HG03469 (cell line): ENCODE results near the gene OR10T2.
"Not testable (repeated sequence)": the region's sequence is repeated elsewhere in the genome, so short reads cannot be mapped to it uniquely, and the experiment has no call there.

Source experiments
- ATAC-seq: cut with Tn5 transposase; IDR thresholded peaks from one replicate; pipeline ENCODE4 v1.9.1; 2021; ENCODE audit warnings: mild to moderate bottlenecking, moderate library complexity, moderate number of reproducible peaks; ENCODE audit not compliant: unreplicated experiment

Gene OR10T2, protein sequence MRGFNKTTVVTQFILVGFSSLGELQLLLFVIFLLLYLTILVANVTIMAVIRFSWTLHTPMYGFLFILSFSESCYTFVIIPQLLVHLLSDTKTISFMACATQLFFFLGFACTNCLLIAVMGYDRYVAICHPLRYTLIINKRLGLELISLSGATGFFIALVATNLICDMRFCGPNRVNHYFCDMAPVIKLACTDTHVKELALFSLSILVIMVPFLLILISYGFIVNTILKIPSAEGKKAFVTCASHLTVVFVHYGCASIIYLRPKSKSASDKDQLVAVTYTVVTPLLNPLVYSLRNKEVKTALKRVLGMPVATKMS

DNA sequence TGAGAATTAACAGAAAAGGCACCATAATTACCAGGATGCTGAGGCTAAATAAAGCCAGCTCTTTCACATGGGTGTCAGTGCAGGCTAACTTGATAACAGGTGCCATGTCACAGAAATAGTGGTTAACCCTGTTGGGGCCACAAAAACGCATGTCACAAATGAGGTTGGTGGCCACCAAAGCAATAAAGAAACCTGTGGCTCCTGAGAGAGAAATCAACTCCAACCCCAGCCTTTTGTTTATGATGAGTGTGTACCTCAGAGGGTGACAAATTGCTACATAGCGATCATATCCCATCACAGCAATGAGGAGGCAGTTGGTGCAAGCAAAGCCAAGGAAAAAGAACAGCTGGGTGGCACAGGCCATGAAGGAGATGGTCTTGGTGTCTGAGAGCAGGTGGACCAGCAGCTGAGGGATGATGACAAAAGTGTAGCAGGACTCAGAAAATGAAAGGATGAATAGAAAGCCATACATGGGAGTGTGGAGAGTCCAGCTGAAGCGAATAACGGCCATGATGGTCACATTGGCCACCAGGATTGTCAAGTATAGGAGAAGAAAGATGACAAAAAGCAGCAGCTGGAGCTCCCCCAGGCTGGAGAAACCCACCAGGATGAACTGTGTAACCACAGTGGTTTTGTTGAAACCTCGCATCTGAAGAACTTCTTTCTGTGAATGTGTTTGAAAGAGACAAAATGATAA lies at the start of gene OR10T2:
OR10T2 (minus strand) TSS at position 649 of the 697 bp plus-strand sequence; CDS start at position 649, 0 bp downstream.
- ATAC-seq: no peak

- ATAC-seq: no peak
Measured at GRCh38 chr1:158445376-158445775, 46.1 kb upstream of the OR10T2 start.

DNA sequence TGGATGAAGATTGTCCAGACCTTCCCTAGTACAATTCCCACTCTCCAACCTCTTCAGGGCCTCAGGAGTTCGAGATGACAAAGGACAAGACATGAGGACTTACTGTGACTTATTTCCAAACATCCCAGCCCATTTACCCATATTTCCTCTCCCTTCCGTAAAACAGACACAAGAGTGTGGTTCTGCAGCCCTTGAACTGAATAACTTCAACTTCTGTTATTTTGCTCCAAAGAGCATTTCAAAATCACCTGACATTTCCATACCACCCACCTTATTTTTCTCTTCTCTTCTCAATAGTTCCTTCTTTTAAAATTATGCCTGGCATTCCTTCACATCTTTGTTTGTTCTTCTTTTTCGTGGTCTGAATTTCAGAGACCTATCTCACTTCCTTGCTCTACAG lies 35.5 kb upstream of the OR10T2 start:
- ATAC-seq: no peak

GRCh38 chr1:158430163-158430562 lies 30.9 kb upstream of the OR10T2 start:
- not testable (repeated sequence) for ATAC-seq

- no peak for ATAC-seq
Measured at GRCh38 chr1:158426137-158426536, 26.9 kb upstream of the OR10T2 start, which contains the start of gene OR10K2. TSS of gene OR10K2 (minus strand) at chr1:158426237. CDS start at chr1:158420866, 5,371 bp downstream.

DNA sequence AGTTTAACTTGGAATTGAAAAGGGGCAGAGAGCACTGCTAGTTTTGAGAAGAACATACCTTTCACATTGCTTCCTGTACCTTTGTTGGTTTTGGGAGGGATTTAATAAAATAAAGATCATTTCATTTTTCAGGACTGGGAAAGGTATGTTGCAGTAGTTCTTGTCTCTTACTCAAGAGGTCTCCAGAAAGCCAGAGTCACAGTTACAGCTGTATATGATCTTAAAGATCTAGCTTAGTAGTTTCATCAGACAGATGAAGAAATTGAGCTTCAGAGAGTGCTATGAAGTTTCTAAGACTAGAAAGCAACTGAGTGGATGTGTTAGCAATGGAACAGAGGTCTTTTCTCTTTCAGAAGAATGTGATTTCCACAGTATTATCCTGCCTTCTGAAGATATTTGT lies 25.8 kb upstream of the OR10T2 start:
- no peak for ATAC-seq

- no peak for ATAC-seq
Measured at GRCh38 chr1:158422212-158422611, 22.9 kb upstream of the OR10T2 start.

DNA sequence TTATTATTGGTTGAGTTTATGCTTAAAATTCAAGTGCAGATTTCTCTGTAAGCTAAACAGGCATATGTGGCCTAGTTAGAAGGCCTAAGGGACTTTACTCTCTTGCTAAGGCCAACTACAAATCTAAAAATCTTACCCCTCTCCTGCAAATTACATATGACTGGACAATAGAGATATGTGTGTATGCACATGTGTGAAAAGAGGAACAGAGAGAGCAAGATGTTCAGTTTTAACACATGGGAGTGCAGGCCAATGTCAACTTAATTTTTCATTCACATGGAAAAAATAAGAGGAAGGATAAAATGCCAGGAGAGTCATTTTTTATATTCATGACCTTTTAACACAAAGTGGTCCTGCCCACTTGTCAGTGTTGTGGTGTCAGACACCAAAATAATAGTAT lies 18.3 kb upstream of the OR10T2 start:
- no peak for ATAC-seq

GRCh38 chr1:158414651-158415345 lies 15.5 kb upstream of the OR10T2 start:
- no peak for ATAC-seq

DNA sequence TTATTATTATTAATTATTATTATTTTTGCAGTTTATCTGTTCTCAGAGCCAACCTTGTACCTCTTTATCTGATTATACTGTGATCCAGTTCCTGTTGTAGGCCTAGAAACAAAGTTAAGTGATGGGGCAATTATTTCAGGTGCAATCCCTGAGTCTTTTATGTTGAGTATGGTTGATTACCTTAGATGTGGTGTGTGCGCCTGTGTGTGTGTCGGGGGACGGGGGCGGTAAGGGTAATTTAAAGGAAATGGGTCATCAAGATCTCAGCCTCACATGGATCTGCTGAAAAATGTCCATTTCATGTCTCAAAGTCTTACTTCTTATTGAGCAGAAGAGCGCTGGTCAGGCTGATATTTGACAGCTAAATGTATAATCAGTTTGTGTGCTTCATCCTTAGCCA lies 7.8 kb upstream of the OR10T2 start:
- no peak for ATAC-seq

- ATAC-seq: no peak
Measured at GRCh38 chr1:158400871-158401270, 1.6 kb upstream of the OR10T2 start.

DNA sequence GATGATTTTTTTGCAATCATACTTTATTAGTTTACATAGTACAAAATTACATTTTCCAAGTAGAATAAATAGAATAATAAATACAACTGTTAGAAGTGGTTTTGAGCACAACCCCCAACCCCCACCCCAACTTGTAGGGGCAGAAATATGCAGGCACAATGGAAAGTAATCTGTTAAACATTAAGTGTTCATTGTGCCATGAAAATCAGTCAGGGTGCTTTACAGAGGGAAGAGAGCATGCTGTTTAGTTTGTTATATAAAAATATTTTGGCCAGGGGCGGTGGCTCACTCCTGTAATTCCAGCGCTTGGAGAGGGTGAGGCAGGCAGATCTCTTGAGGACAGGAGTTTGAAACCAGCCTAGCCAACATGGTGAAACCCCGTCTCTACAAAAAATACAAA lies 2.6 kb downstream of the OR10T2 start:
- no peak for ATAC-seq

- no peak for ATAC-seq
Measured at GRCh38 chr1:158393476-158393875, 5.8 kb downstream of the OR10T2 start.

DNA sequence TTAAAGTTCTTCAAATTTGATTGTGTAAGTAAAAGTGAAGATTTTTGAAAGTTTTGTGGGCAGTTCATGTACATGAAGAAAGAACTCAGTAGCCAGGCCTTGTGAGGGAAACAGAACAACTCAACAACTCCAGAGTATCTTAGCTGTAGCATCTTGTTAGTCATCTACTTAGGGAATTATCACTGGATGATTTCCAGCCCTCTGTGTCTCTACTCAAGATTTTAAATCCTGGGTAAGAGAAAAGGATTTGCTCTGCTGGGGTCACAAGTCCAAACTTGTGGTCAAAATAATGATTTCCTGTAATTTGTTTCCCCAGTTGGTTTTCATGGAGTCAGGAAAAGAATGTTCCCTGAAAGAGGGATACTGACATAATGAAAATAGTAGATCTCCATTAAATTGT lies 8.2 kb downstream of the OR10T2 start:
- ATAC-seq: no peak

DNA sequence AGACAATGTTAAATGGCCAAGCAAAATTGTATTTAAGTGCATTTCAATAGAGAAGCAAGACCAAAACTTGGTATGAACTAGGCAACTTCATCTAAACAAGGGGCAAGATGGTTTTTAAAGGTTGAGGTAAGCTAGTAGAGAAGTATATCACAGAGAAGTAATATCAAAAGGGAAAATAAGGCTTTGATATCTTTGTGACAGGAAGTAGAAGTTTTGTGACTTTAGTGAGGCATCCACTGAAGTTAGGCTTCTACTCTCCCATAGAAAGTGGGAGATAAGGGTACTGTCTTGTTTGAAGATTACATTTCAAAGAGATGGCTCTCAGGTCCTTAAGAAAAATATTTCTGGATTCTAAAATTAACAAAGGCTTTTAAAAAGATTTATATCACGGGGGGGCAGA lies 8.9 kb downstream of the OR10T2 start:
- ATAC-seq: no peak

- no peak for ATAC-seq
Measured at GRCh38 chr1:158374860-158375259, 24.4 kb downstream of the OR10T2 start.

DNA sequence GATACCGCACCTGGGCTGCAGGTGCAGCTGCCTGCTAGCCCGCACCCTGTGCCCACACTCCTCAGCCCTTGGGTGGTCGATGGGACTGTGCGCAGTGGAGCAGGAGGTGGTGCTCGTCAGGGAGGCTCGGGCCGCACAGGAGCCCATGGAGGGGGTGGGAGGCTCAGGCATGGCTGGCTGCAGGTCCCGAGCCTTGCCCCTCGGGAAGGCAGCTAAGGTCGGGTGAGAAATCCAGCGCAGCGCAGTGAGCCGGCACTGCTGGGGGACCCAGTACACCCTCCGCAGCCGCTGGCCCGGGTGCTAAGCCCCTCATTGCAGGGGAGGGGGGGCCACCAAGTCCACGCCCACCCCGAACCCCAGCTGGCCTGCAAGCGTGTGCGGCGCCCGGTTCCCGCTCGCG lies 25.2 kb downstream of the OR10T2 start:
- not testable (repeated sequence) for ATAC-seq

DNA sequence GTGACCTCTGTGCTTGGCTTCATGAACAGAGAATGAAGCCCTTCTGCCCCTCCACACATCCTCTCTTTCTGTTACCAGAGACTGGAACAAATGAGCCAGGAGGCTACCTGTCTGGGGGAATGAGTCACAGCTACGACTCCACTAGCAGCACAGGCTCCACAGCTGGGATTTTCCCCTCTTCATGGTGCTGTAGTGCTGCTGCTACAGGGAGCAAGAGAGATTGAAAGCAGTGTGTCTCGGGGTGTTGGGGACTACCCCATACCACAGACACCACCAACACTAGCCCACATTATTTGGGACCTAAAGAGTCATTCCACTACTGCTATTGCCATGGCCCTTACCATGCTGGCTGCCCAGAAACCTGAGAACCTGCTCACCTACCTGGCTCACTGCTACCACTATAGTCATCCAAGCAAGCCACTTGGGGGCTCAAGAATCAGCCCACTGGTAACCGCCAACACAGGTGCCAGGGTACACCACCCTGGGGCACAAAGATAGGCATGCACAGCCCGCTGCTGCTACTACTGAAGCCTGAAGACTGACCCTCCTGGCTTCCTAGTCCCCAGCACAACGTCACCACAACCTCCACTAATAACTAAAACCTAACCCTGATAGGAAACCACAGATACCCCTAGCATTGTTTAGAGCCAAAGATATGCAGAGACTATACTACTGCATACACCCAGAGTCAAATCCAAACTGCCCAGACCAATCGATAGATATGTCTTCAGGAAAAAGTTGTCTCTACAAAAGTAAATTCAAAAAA lies 27.9 kb downstream of the OR10T2 start:
- ATAC-seq: peak; percentile 88

DNA sequence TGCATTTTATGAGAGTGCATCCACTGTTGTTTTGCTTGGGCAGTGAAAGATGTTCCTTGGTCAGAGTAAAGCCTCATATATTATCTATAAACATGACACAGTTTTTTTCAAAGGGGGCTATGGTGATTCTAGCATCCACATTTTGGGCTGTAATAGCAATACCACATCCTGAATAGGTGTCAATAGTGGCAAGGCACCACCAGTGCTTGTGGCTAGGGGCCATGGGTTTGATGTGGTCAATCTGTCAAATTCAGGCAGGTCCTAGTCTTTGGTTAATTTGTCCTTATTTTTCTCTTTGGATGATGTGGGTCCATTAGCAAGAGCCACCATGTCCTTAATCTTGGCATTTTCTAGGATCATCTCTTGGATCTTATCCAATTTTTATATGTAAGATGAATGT lies 32.5 kb downstream of the OR10T2 start:
- ATAC-seq: no peak

DNA sequence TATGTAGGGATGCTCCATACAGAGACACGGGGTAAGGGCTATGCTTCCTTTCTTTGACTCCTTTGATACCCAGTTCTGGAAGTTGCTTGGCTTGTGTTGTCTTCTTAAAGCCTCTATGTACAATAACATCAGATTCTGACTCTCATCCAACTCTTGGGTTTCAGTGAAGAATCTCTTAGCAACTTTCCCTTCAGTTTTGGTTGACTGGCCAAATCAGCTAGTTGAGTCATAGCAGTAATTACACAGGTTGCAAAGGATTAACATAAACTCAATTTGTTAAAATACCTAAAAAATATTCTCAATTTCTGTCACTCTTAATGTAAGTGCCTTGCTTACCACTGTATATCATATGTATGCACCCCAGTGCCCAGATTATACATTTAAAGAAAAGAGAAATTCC lies 36.3 kb downstream of the OR10T2 start:
- no peak for ATAC-seq

DNA sequence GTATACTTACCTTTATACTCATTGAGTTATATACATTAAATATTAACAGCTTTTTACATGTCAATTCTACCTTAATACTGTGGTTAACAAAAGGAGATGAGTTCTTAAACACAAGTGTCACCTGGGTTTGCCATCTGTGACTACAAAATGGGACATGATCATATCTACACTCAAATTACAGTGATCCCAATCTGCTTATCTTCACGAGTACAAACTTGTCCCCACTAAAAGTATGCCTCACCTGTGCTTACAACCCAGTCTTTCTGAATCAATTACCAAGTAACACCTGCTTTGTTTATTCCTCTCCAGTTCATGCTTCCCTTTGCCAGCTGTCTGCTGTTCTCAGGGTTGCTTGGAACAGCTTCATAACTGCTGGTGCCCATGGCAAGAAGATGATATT lies 36.8 kb downstream of the OR10T2 start:
- ATAC-seq: no peak
